Stimulated activated CD4-positive, alpha-beta T cell treated with anti-CD3 and anti-CD28 coated beads, TNF-alpha, amount 100 ng/mL, for 48 hours (primary cell): Measurements from ENCODE around the gene JSRP1.

Source experiments
- DNase-seq, 3 donors: peaks; one replicate each; pipeline ENCODE4 v3.0.0-alpha.2; 2020; ENCODE audit warnings: low read depth in 3 of 3

The JSRP1 gene

GRCh38 chr19:2246801-2247361, 9.3 kb downstream of the JSRP1 start:
- no peak for DNase-seq

- DNase-seq = no peak
Observed at GRCh38 chr19:2246014-2246620, 10.1 kb downstream of the JSRP1 start.

GRCh38 chr19:2245273-2245672, 10.9 kb downstream of the JSRP1 start:
- DNase-seq = no peak

- DNase-seq = no peak
Observed at GRCh38 chr19:2244486-2244885, 11.7 kb downstream of the JSRP1 start.

- no peak for DNase-seq
Observed at GRCh38 chr19:2244125-2244411, 12.1 kb downstream of the JSRP1 start.

GRCh38 chr19:2243274-2244124, 12.7 kb downstream of the JSRP1 start:
- DNase-seq = no peak

- no peak for DNase-seq
Observed at GRCh38 chr19:2242816-2243215, 13.4 kb downstream of the JSRP1 start.

GRCh38 chr19:2242092-2242537, 14.1 kb downstream of the JSRP1 start:
- no peak for DNase-seq

- no peak for DNase-seq
Observed at GRCh38 chr19:2240881-2241760, 15.1 kb downstream of the JSRP1 start.

- DNase-seq = no peak
Observed at GRCh38 chr19:2239771-2240770, 16.1 kb downstream of the JSRP1 start.

GRCh38 chr19:2239173-2239572, 17.0 kb downstream of the JSRP1 start:
- no peak for DNase-seq

GRCh38 chr19:2237869-2238153, 18.4 kb downstream of the JSRP1 start:
- DNase-seq = no peak

- DNase-seq = no peak
Observed at GRCh38 chr19:2237051-2237868, 19.0 kb downstream of the JSRP1 start.

- DNase-seq = peak; percentile 94 to 98 (median 97)
Observed at GRCh38 chr19:2236314-2237050, 19.7 kb downstream of the JSRP1 start, which contains the start of the genes PLEKHJ1 and SF3A2. PLEKHJ1 (minus strand) TSS chr19:2236329; CDS start chr19:2236248, 81 bp downstream. SF3A2 (plus strand) TSS chr19:2236824; CDS start chr19:2243419, 6,595 bp downstream.

GRCh38 chr19:2236064-2236313, 20.2 kb downstream of the JSRP1 start:
- no peak for DNase-seq

- no peak for DNase-seq
Observed at GRCh38 chr19:2235381-2236063, 20.7 kb downstream of the JSRP1 start.

GRCh38 chr19:2234996-2235380, 21.2 kb downstream of the JSRP1 start:
- no peak for DNase-seq

- DNase-seq = no peak
Observed at GRCh38 chr19:2233601-2234280, 22.5 kb downstream of the JSRP1 start.
